ENCODE measurements around the gene MYH16.

The MYH16 gene

DNA sequence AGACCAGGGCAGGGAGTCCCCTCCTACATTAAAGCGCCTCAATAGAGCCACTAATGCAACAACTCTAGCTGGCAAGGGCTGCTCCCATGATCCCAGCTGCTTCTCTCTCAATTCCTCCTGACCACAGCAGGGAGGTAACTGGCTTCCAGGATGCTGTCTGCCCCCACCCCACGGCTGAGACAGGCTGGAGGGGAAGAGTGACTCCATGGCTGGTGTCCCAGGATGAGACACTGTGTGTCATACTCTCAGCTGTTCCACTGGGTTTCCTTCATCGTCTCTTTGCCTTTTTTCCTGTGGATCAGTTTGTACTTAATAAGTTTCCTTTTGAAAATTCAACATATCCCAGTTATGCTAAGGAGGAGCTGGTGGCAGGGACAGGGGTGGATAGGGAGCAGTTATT lies 27.7 kb upstream of the MYH16 start:
- H3K27ac ChIP-seq (ENCODE audit: low read depth, low read length): no peak overlapping the region
- H3K27me3 ChIP-seq (ENCODE audit: control insufficient read depth, insufficient read depth, low read length): no peaks in the 10 kb centered on the region
- H3K4me1 ChIP-seq (ENCODE audit: control insufficient read depth, insufficient read depth, low read length): no peaks in the 10 kb centered on the region
- no peak overlapping the region for H3K4me3 ChIP-seq (ENCODE audit: low read length)
- H3K36me3 ChIP-seq (ENCODE audit: control insufficient read depth, insufficient read depth, low read length): no peaks in the 10 kb centered on the region
- no peak overlapping the region for H3K9ac ChIP-seq (ENCODE audit: low read length)

- Histone ChIP-seq H3K4me3 (ENCODE audit: low read length) (no peak overlapping the region), H3K27ac (ENCODE audit: low read depth, low read length) (no peak overlapping the region), H3K27me3 (ENCODE audit: control insufficient read depth, insufficient read depth, low read length) (no peaks in the 10 kb centered on the region), H3K9ac (ENCODE audit: low read length) (no peak overlapping the region), H3K4me1 (ENCODE audit: control insufficient read depth, insufficient read depth, low read length) (no peaks in the 10 kb centered on the region), H3K36me3 (ENCODE audit: control insufficient read depth, insufficient read depth, low read length) (no peaks in the 10 kb centered on the region)
These were observed 24.1 kb upstream of the MYH16 start for GRCh38 chr7:99248391-99249095.

DNA sequence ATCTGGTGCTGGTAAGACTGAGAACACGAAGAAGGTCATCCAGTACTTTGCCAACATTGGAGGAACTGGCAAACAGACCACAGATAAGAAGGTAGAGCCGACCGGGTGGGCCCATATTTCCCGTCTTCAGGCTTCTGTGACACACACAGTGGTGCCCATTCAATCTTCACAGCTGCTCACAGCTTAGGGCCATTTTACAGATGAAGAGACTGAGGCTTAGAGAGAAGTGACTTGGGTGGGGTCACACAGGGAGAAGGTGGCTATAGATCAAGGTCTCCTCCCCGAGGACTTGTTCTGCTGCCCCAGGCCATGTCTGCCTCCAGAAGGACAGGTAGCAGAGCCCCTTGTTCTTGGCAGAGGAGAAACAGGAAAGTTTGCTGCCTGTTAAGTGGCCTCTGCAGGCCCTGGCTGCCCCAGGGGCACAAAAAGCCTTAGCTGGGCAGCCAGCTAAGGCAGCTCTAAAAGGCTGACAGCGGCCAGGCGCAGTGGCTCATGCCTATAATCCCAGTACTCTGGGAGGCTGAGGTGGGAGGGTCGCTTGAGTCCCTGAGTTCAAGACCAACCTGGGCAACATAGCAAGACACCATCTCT lies 22.6 kb upstream of the MYH16 start:
- no peak overlapping the region for H3K9ac ChIP-seq (ENCODE audit: low read length)
- no peaks in the 10 kb centered on the region for H3K27me3 ChIP-seq (ENCODE audit: control insufficient read depth, insufficient read depth, low read length)
- H3K27ac ChIP-seq (ENCODE audit: low read depth, low read length): no peak overlapping the region
- no peak overlapping the region for H3K4me3 ChIP-seq (ENCODE audit: low read length)
- no peaks in the 10 kb centered on the region for H3K36me3 ChIP-seq (ENCODE audit: control insufficient read depth, insufficient read depth, low read length)
- no peaks in the 10 kb centered on the region for H3K4me1 ChIP-seq (ENCODE audit: control insufficient read depth, insufficient read depth, low read length)

DNA sequence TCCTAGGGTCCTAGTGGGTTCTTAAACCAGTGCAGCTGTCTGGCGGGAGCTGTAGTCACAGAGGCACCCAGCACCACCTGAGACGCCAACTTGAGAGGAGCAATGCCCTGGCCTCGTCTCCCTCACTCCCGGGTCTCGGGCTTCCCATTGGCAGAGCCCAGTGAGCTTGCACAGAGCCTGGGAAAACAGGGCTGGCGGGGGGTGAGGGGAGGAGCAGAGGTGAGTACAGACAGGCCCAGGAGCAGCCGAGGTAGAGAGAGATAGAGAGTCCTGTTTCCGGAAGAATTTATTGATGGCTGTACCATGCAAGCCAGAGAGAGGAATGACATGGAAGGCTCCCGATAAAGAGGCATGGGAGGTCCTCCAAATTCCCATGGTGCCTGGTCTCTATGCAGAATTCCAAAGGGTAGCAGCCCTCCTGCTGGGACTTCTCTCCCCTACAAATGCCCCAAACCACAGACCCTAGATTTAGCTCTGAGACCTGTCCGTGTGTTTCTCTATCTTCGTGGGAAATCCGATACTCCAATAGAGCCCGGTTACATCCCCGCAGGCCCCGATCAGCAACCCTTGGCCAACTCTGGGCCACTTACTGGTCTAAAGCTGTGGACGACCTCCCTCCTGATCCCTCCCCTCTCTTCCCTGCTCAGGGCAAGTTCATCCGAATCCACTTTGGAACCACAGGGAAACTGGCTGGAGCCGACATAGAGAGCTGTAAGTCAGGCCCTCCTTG lies 20.3 kb upstream of the MYH16 start:
- H3K36me3 ChIP-seq (ENCODE audit: control insufficient read depth, insufficient read depth, low read length): no peaks in the 10 kb centered on the region
- H3K27me3 ChIP-seq (ENCODE audit: control insufficient read depth, insufficient read depth, low read length): no peaks in the 10 kb centered on the region
- H3K4me1 ChIP-seq (ENCODE audit: control insufficient read depth, insufficient read depth, low read length): no peaks in the 10 kb centered on the region
- no peak overlapping the region for H3K27ac ChIP-seq (ENCODE audit: low read depth, low read length)
- no peak overlapping the region for H3K4me3 ChIP-seq (ENCODE audit: low read length)
- no peak overlapping the region for H3K9ac ChIP-seq (ENCODE audit: low read length)

DNA sequence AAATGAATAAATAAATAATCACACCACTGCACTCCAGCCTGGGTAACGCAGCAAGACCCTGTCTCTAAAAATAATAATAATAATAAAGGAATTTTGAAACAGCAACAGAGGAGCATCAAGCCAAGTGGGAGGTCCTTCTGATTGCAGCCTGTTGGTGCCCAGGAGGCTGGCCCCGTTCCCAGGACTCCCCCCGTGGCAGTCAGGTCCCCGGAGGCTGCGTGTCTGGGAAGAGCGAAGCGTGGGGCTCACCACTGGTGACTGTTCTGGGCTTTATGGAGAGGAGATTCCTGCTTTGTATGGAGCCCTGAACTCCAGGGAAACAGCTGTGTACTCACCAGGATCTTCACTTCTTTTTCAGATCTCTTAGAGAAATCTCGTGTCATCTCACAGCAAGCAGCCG lies 19.3 kb upstream of the MYH16 start:
- Histone ChIP-seq H3K27me3 (ENCODE audit: control insufficient read depth, insufficient read depth, low read length) (no peaks in the 10 kb centered on the region), H3K27ac (ENCODE audit: low read depth, low read length) (no peak overlapping the region), H3K4me3 (ENCODE audit: low read length) (no peak overlapping the region), H3K36me3 (ENCODE audit: control insufficient read depth, insufficient read depth, low read length) (no peaks in the 10 kb centered on the region), H3K4me1 (ENCODE audit: control insufficient read depth, insufficient read depth, low read length) (no peaks in the 10 kb centered on the region), H3K9ac (ENCODE audit: low read length) (no peak overlapping the region)

GRCh38 chr7:99254390-99254789 lies 18.2 kb upstream of the MYH16 start:
- no peak overlapping the region for H3K9ac ChIP-seq (ENCODE audit: low read length)
- no peaks in the 10 kb centered on the region for H3K4me1 ChIP-seq (ENCODE audit: control insufficient read depth, insufficient read depth, low read length)
- H3K36me3 ChIP-seq (ENCODE audit: control insufficient read depth, insufficient read depth, low read length): no peaks in the 10 kb centered on the region
- no peak overlapping the region for H3K4me3 ChIP-seq (ENCODE audit: low read length)
- H3K27ac ChIP-seq (ENCODE audit: low read depth, low read length): no peak overlapping the region
- H3K27me3 ChIP-seq (ENCODE audit: control insufficient read depth, insufficient read depth, low read length): no peaks in the 10 kb centered on the region

DNA sequence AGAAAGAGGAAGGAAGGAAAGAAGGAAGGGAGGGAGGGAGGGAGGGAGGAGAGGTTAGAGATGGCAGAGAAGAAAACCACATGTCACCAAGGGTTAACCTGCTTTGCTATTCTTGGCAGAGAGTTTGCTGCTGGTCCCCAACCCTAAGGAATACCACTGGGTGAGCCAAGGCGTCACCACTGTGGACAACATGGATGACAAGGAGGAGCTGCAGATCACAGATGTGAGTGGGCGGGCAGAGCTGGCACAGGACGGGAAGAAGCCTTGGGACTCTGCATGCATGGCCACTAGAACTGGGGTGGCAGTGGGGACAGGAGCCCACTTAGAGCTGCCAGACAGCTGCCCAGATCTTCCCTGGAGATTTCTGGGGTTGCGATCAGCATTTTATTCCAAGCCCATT lies 17.2 kb upstream of the MYH16 start:
- Histone ChIP-seq H3K27ac (ENCODE audit: low read depth, low read length) (no peak overlapping the region), H3K4me1 (ENCODE audit: control insufficient read depth, insufficient read depth, low read length) (no peaks in the 10 kb centered on the region), H3K27me3 (ENCODE audit: control insufficient read depth, insufficient read depth, low read length) (no peaks in the 10 kb centered on the region), H3K9ac (ENCODE audit: low read length) (no peak overlapping the region), H3K4me3 (ENCODE audit: low read length) (no peak overlapping the region), H3K36me3 (ENCODE audit: control insufficient read depth, insufficient read depth, low read length) (no peaks in the 10 kb centered on the region)

- Histone ChIP-seq H3K4me1 (ENCODE audit: control insufficient read depth, insufficient read depth, low read length) (no peaks in the 10 kb centered on the region), H3K4me3 (ENCODE audit: low read length) (no peak overlapping the region), H3K27me3 (ENCODE audit: control insufficient read depth, insufficient read depth, low read length) (no peaks in the 10 kb centered on the region), H3K36me3 (ENCODE audit: control insufficient read depth, insufficient read depth, low read length) (no peaks in the 10 kb centered on the region), H3K9ac (ENCODE audit: low read length) (no peak overlapping the region), H3K27ac (ENCODE audit: low read depth, low read length) (no peak overlapping the region)
These were observed 15.6 kb upstream of the MYH16 start for GRCh38 chr7:99257065-99257464.

GRCh38 chr7:99257675-99258074 lies 15.0 kb upstream of the MYH16 start:
- Histone ChIP-seq H3K36me3 (ENCODE audit: control insufficient read depth, insufficient read depth, low read length) (no peaks in the 10 kb centered on the region), H3K4me3 (ENCODE audit: low read length) (no peak overlapping the region), H3K27ac (ENCODE audit: low read depth, low read length) (no peak overlapping the region), H3K9ac (ENCODE audit: low read length) (no peak overlapping the region), H3K4me1 (ENCODE audit: control insufficient read depth, insufficient read depth, low read length) (no peaks in the 10 kb centered on the region), H3K27me3 (ENCODE audit: control insufficient read depth, insufficient read depth, low read length) (no peaks in the 10 kb centered on the region)

DNA sequence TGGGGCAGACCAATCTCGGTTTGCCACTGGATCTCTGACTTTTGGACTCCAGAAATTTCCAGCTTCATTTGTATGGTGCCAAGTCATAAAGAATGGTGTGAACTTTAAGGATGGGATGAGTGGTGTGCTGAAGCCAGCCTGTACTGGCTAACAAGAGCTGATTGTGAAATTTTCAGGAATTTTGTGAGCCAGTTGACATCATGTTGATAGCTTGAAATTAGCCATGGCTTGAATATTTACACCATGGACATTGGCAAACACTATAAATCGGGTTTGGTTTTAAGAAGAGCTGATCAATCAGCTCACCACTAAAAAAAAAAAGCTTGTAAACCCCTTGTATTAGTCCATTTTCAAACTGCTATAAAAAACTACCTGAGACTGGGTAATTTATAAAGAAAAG lies 14.1 kb upstream of the MYH16 start:
- Histone ChIP-seq H3K4me1 (ENCODE audit: control insufficient read depth, insufficient read depth, low read length) (no peaks in the 10 kb centered on the region), H3K36me3 (ENCODE audit: control insufficient read depth, insufficient read depth, low read length) (no peaks in the 10 kb centered on the region), H3K9ac (ENCODE audit: low read length) (no peak overlapping the region), H3K27me3 (ENCODE audit: control insufficient read depth, insufficient read depth, low read length) (no peaks in the 10 kb centered on the region), H3K4me3 (ENCODE audit: low read length) (no peak overlapping the region), H3K27ac (ENCODE audit: low read depth, low read length) (no peak overlapping the region)

DNA sequence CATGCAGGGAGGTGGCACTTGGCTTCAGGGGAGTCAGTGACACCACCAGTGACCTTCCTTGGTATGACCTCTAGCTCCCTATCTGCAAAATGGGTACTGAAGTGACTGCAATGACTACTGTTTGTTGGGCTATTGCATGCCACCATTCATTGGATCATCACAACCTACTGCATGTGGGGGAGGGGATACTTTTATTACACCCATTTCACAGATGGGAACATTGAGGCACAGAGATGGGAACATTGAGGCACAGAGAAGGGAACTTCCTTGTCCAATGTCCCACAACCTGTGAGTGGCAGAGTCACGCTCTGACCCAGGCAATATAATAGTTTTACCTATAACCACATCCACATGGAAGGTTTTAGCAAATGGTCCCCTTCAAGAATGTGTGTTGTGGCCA lies 12.2 kb upstream of the MYH16 start:
- Histone ChIP-seq H3K4me3 (ENCODE audit: low read length) (no peak overlapping the region), H3K9ac (ENCODE audit: low read length) (no peak overlapping the region), H3K4me1 (ENCODE audit: control insufficient read depth, insufficient read depth, low read length) (no peaks in the 10 kb centered on the region), H3K36me3 (ENCODE audit: control insufficient read depth, insufficient read depth, low read length) (no peaks in the 10 kb centered on the region), H3K27ac (ENCODE audit: low read depth, low read length) (no peak overlapping the region), H3K27me3 (ENCODE audit: control insufficient read depth, insufficient read depth, low read length) (no peaks in the 10 kb centered on the region)

DNA sequence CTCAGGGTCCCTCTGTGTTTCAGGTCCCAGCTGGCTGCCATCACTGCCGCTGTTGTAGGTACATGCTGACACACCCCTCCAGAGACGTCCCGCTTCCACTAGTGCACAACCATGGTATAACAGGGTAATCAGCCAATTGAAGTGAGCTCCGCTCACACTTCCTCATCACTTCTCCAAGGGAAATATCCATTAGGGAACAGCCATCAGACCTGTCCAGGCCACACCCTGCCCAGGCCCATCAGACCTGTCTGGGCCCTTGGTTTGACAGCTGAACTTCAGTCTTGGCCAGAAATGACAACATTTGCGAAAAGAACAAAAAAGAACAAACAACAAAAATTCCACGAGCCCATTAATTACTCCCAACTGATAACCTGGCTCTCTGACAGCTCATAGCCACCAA lies 11.0 kb upstream of the MYH16 start:
- Histone ChIP-seq H3K4me3 (ENCODE audit: low read length) (no peak overlapping the region), H3K36me3 (ENCODE audit: control insufficient read depth, insufficient read depth, low read length) (no peaks in the 10 kb centered on the region), H3K4me1 (ENCODE audit: control insufficient read depth, insufficient read depth, low read length) (no peaks in the 10 kb centered on the region), H3K27ac (ENCODE audit: low read depth, low read length) (no peak overlapping the region), H3K27me3 (ENCODE audit: control insufficient read depth, insufficient read depth, low read length) (no peaks in the 10 kb centered on the region), H3K9ac (ENCODE audit: low read length) (no peak overlapping the region)
